SH-SY5Y (cell line): Measurements from ENCODE around the gene HSD17B13.

ENCODE experiments used
- GATA2 ChIP-seq: IDR thresholded peaks from 2 replicates; pipeline ENCODE4 v1.6.1; 2011; ENCODE audit warnings: mild to moderate bottlenecking, low read depth, low read length
- GATA3 ChIP-seq: IDR thresholded peaks from 2 replicates; pipeline ENCODE4 v1.6.1; 2011; ENCODE audit warnings: low read depth, mild to moderate bottlenecking, low read length, moderate library complexity

DNA sequence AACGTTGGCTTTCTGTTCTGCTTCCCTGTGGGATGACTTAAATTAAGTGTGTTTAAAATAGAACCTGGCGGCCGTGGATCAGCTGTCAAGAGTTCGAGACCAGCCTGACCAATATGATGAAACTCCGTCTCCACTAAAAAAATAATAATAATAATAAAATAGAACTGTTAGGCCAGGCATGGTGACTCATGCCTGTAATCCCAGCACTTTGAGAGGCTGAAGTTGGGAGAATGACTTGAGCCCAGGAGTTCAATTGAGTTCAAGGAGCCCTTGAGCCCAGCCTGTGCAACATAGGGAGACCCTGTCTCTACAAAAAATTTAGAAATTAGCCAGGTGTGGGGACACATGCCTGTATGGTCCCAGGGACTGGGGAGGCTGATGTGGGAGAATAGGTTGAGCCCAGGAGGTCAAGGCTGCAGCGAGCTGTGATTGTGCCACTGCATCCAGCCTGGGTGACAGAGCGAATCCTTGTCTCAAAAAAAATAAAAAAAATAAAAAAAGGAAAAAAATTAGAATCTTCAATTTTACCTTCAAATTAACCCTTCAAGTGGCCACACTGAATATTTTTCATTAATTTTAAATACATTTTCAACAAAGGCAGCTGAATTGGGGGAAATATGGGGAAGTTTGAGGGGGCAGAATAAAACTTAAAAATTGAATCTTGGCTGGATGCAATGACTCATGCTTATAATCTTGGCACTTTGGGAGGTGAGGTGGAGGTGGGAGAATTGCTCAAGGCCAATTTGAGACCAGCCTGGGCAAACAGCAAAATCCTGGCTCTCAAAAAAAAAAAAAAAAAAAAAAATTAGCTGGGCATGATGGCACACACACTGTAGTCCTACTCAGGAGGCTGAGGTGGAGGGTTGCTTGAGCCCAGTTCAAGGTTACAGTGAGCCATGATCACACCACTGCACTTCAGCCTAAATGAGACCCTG lies 31.8 kb upstream of the HSD17B13 start:
- TF ChIP-seq GATA3 (no peak), GATA2 (no peak)
